B cell (primary cell): Measurements from ENCODE around the gene FRK. TPM values are rescaled to one million over a fixed set of nuclear protein-coding genes. Genes with fewer than 3 reads are reported as not detected.

ENCODE experiments used
- ATAC-seq: fragments of 200-7000 bp; cut with Tn5 transposase; one replicate; pipeline ENCODE4 v1.10.0; 2021; ENCODE audit warnings: low read depth, mild to moderate bottlenecking, moderate number of reproducible peaks, moderate library complexity
- CTCF ChIA-PET: fragments of 350-600 bp; sonication (Branson Sonifier 250); formaldehyde crosslinking; loops from one replicate; lab custom pipeline; 2021; ENCODE audit warnings: antibody characterized with exemption, inconsistent platforms; lab: Charles Lee
- POLR2A ChIA-PET: fragments of 350-600 bp; sonication (Branson Sonifier 250); formaldehyde crosslinking; loops from one replicate; lab custom pipeline; 2021; ENCODE audit warnings: antibody characterized with exemption; lab: Charles Lee
- DNase-seq: peaks from one replicate; pipeline ENCODE4 v3.0.0; 2013
- H2AFZ ChIP-seq: 2 replicates; pipeline ENCODE4 v1.6.1; 2012; ENCODE audit warnings: mild to moderate bottlenecking, low read depth, low read length; ENCODE audit not compliant: insufficient read depth, poor library complexity, severe bottlenecking
- H3K27ac ChIP-seq, 2 donors: 1 replicate in 1 of 2; 2 replicates in 1 of 2; pipeline ENCODE4 v1.5.1; 2012 to 2013; ENCODE audit warnings: low read length in 2 of 2, mild to moderate bottlenecking in 2 of 2, moderate library complexity in 1 of 2
- H3K27me3 ChIP-seq, 4 experiments: fragments of 200-600 bp in 1 of 4; sonication (generic) in 1 of 4; replicated peaks in 1 of 4; 1 replicate in 2 of 4; 2 replicates in 2 of 4; pipeline versions ENCODE4 v1.6.1 to v1.7.0; 2013 to 2016; ENCODE audit warnings: low read length in 3 of 4, mild to moderate bottlenecking in 2 of 4, mixed read lengths in 1 of 4, moderate library complexity in 1 of 4; ENCODE audit not compliant: insufficient read depth in 4 of 4, control insufficient read depth in 3 of 4; ENCODE audit errors: control extremely low read depth in 1 of 4
- H3K36me3 ChIP-seq, 2 experiments: replicated peaks in 1 of 2; 1 replicate in 1 of 2; 2 replicates in 1 of 2; pipeline versions ENCODE4 v1.6.1 to v1.7.1; 2013; ENCODE audit warnings: low read length in 1 of 2; ENCODE audit not compliant: insufficient read depth in 2 of 2, control insufficient read depth in 1 of 2; ENCODE audit errors: control extremely low read depth in 1 of 2, extremely low read depth in 1 of 2
- H3K4me1 ChIP-seq, 2 donors: fragments of 200-600 bp in 1 of 2; sonication (generic) in 1 of 2; 1 replicate in 1 of 2; 2 replicates in 1 of 2; pipeline versions ENCODE4 v1.5.1 to v1.6.1; 2013 to 2017; ENCODE audit warnings: low read length in 2 of 2; ENCODE audit not compliant: control insufficient read depth in 2 of 2, insufficient read depth in 2 of 2
- H3K4me2 ChIP-seq: replicated peaks from 2 replicates; pipeline ENCODE3; 2012; ENCODE audit warnings: mild to moderate bottlenecking, low read depth, low read length; ENCODE audit not compliant: poor library complexity, severe bottlenecking
- H3K4me3 ChIP-seq, 5 experiments: fragments of 200-600 bp in 1 of 5; sonication (generic) in 1 of 5; 1 replicate in 3 of 5; 2 replicates in 2 of 5; pipeline versions ENCODE4 v1.5.1 to v1.7.0; 2011 to 2016; ENCODE audit warnings: low read length in 4 of 5, mild to moderate bottlenecking in 4 of 5, low read depth in 2 of 5, control low read depth in 1 of 5, moderate library complexity in 1 of 5; ENCODE audit not compliant: insufficient read depth in 1 of 5; ENCODE audit errors: control extremely low read depth in 1 of 5, extremely low read depth in 1 of 5
- H3K79me2 ChIP-seq: fragments of 200-600 bp; sonication (generic); one replicate; pipeline ENCODE4 v1.6.0; 2016; ENCODE audit warnings: low read length; ENCODE audit not compliant: control insufficient read depth, insufficient read depth
- H3K9ac ChIP-seq: fragments of 200-600 bp; sonication (generic); 2 replicates; pipeline ENCODE4 v1.6.1; 2017; ENCODE audit warnings: mild to moderate bottlenecking, low read length, moderate library complexity
- H3K9me3 ChIP-seq, 3 donors: one replicate each; pipeline versions ENCODE4 v1.6.1 to v1.7.1; 2013; ENCODE audit warnings: low read length in 2 of 3; ENCODE audit not compliant: control insufficient read depth in 2 of 3, insufficient read depth in 1 of 3; ENCODE audit errors: control extremely low read depth in 1 of 3
- H4K20me1 ChIP-seq: 2 replicates; pipeline ENCODE4 v1.6.0; 2012; ENCODE audit warnings: mild to moderate bottlenecking, low read length; ENCODE audit not compliant: insufficient read depth, control insufficient read depth, poor library complexity, severe bottlenecking
- H3K27ac Mint-ChIP-seq: one replicate; pipeline ENCODE4 v1.8.0; 2021; ENCODE audit warnings: mixed read lengths
- H3K27me3 Mint-ChIP-seq: one replicate; pipeline ENCODE4 v1.8.0; 2021; ENCODE audit warnings: mixed read lengths
- H3K4me1 Mint-ChIP-seq: one replicate; pipeline ENCODE4 v1.8.0; 2021; ENCODE audit warnings: mixed read lengths
- H3K4me3 Mint-ChIP-seq: one replicate; pipeline ENCODE4 v1.8.0; 2021; ENCODE audit warnings: mixed read lengths
- H3K9me3 Mint-ChIP-seq: one replicate; pipeline ENCODE4 v1.8.0; 2022; ENCODE audit warnings: mixed read lengths; ENCODE audit not compliant: insufficient read depth
- EZH2 ChIP-seq: IDR thresholded peaks from 2 replicates; pipeline ENCODE4 v1.6.1; 2012; ENCODE audit warnings: borderline replicate concordance, low read depth, mild to moderate bottlenecking, moderate library complexity, low read length; ENCODE audit not compliant: insufficient read depth, poor library complexity, severe bottlenecking
- WGBS: methylation state at CpG from one replicate; pipeline ENCODE4 v1.1.5; 2013; ENCODE audit warnings: missing lambda C conversion rate; ENCODE audit not compliant: insufficient coverage; 5-methylcytosine and 5-hydroxymethylcytosine counted together
- intact Hi-C: fragments of 100-400 bp; cut with micrococcal nuclease; formaldehyde crosslinking; loops from one replicate; pipeline ENCODE4 v1.10.0; 2022
- polyA plus RNA-seq: library from polyadenylated mRNA; depleted of rRNA; stranded (reverse); fragments of >200 nt; gene quantifications from 2 replicates; pipeline ENCODE4 v1.2.3, GENCODE V29; 2012
- total RNA-seq, 2 donors: library from RNA; stranded (reverse); fragments of 120-200 nt in 1 of 2; gene quantifications; 1 replicate in 1 of 2; 2 replicates in 1 of 2; pipeline versions ENCODE4 v1.2.3 to v1.2.4, GENCODE V29; 2013 to 2022
- TF ChIP-seq, protein P1 (sequence below): fragments of 200-600 bp; IDR thresholded peaks from one replicate; pipeline ENCODE4 v1.8.0; 2022; ENCODE audit warnings: antibody characterized with exemption, mild to moderate bottlenecking

Gene FRK
- total and polyA plus RNA-seq, 2 donors (not counting 1 experiment from before 2014, with no cell fraction given) = 0.01 to 0.07 TPM

DNA sequence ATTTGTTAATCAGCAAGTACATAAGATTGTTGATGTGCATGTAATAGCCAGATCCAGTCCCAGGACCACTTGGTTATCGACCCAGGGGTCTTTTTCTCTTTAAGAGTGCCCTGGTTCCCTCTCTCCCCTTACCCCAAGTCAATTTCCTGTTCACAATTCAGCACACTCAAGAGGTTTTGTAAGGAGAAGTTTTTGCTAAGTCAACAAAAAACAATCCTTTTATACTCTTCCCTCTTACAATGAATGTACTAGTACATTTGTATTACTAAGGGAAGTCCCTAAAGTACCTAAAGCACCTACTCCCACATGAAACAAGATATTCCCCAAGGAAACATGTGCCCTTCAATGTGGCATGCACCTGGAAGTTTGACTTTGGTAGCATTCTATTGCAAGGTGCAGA lies 38.3 kb upstream of the FRK start:
- no peak overlapping the region for H3K9ac ChIP-seq
- H3K4me1 ChIP-seq = peaks cover 23 to 25% of the 10 kb centered on the region in 2 donors
- H3K9me3 Mint-ChIP-seq = peaks cover 10% of the 10 kb centered on the region
- ATAC-seq (no peak), DNase-seq (no peak)
- peaks cover 23% of the 10 kb centered on the region for H3K79me2 ChIP-seq
- peaks cover 0 to 7% of the 10 kb centered on the region in 2 experiments for H3K36me3 ChIP-seq
- no peaks in the 10 kb centered on the region for H3K27me3 Mint-ChIP-seq
- ChIA-PET CTCF (interaction anchor here (1.4 to 5.0 kb wide), 2 partner anchors 13 to 87 kb away, joined by 3 to 165 read pairs; no protein-coding TSS in a partner anchor), POLR2A (no interaction called here)
- peak overlapping the region; percentile 10 for H3K4me3 Mint-ChIP-seq
- TF ChIP-seq, protein P1, sequence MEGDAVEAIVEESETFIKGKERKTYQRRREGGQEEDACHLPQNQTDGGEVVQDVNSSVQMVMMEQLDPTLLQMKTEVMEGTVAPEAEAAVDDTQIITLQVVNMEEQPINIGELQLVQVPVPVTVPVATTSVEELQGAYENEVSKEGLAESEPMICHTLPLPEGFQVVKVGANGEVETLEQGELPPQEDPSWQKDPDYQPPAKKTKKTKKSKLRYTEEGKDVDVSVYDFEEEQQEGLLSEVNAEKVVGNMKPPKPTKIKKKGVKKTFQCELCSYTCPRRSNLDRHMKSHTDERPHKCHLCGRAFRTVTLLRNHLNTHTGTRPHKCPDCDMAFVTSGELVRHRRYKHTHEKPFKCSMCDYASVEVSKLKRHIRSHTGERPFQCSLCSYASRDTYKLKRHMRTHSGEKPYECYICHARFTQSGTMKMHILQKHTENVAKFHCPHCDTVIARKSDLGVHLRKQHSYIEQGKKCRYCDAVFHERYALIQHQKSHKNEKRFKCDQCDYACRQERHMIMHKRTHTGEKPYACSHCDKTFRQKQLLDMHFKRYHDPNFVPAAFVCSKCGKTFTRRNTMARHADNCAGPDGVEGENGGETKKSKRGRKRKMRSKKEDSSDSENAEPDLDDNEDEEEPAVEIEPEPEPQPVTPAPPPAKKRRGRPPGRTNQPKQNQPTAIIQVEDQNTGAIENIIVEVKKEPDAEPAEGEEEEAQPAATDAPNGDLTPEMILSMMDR = no peak
- no peak for TF ChIP-seq EZH2
- H3K9me3 ChIP-seq = peaks cover 0 to 9% (median 8%) of the 10 kb centered on the region in 3 donors
- no peaks in the 10 kb centered on the region for H3K27me3 ChIP-seq
- intact Hi-C loops = no loop called here
- no CpG with 5 or more reads among the region's 1 CpG for WGBS
- H2AFZ ChIP-seq = no peak overlapping the region
- no peak overlapping the region for H3K27ac Mint-ChIP-seq
- H4K20me1 ChIP-seq = peaks cover 18% of the 10 kb centered on the region
- H3K4me2 ChIP-seq = no peak overlapping the region
- no peak overlapping the region for H3K27ac ChIP-seq
- H3K4me3 ChIP-seq = no peak overlapping the region
- peaks cover 34% of the 10 kb centered on the region for H3K4me1 Mint-ChIP-seq

DNA sequence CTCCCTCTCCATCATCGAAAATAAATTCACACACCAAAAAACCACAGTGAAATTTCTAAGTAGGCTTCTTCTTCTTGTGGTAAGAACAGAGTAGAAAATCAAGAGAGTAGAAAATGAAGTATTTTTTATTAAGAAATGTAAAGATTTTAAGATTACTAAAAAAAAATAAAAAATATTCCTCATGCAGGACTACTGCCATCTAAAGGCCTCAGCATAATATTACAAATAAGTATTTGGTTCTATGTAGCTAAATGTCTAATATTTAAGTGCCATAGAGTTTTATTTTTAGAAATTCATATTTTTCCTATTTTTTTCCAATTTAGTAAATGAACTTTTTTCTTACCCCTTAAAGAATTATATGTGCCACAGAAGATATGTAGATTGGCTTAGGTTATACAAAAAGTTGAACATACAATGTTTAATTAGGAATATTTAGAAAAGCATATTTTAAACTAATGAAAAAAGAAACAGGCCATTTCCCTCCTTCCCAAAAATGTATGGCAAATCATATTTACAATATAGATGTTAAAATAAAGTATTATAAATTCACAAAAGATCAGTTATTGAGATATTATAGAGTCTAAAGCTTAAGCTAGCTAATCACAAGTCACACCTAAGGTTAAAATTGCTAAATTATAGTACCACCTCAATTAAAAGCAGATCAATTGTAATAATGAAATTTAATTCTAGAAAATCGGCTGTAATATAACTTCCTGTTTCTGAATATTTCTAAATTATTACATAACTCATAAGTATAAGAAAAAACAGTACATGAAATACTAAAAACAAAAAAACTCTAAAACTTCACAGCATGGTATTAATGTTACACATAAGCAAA lies 36.5 kb upstream of the FRK start:
- no peak overlapping the region for H2AFZ ChIP-seq
- H3K4me2 ChIP-seq = no peak overlapping the region
- intact Hi-C loops = loop anchor here (1.0 kb wide), 1 partner anchor 87 kb away; no protein-coding TSS in a partner anchor
- TF ChIP-seq, protein P1 = peak; percentile 93
- TF ChIP-seq EZH2 = no peak
- Mint-ChIP-seq H3K4me3 (no peak overlapping the region), H3K9me3 (peaks cover 10% of the 10 kb centered on the region), H3K27ac (no peak overlapping the region), H3K4me1 (peaks cover 18% of the 10 kb centered on the region), H3K27me3 (peaks cover 4% of the 10 kb centered on the region)
- no peak for ATAC-seq
- peaks cover 6% of the 10 kb centered on the region for H4K20me1 ChIP-seq
- H3K27me3 ChIP-seq = no peaks in the 10 kb centered on the region
- DNase-seq = peak; percentile 25
- H3K9me3 ChIP-seq = peaks cover 0 to 9% (median 8%) of the 10 kb centered on the region in 3 donors
- WGBS = no CpG with 5 or more reads among the region's 2 CpGs
- H3K79me2 ChIP-seq = peaks cover 5% of the 10 kb centered on the region
- POLR2A ChIA-PET = no interaction called here
- H3K9ac ChIP-seq = no peak overlapping the region
- H3K36me3 ChIP-seq = no peaks in the 10 kb centered on the region
- CTCF ChIA-PET = interaction anchor here (0.6 to 5.0 kb wide), 18 partner anchors 10 to 1386 kb away, joined by 3 to 165 read pairs (median 4); no protein-coding TSS in a partner anchor
- peaks cover 9 to 14% of the 10 kb centered on the region in 2 donors for H3K4me1 ChIP-seq
- no peak overlapping the region for H3K27ac ChIP-seq
- no peak overlapping the region for H3K4me3 ChIP-seq
